HG02571 (cell line): ENCODE measurements around the gene ATMIN.

Source experiments
- ATAC-seq: cut with Tn5 transposase; IDR thresholded peaks from one replicate; pipeline ENCODE4 v1.9.1; 2021; ENCODE audit warnings: mild to moderate bottlenecking, moderate library complexity; ENCODE audit not compliant: unreplicated experiment

The ATMIN gene, protein sequence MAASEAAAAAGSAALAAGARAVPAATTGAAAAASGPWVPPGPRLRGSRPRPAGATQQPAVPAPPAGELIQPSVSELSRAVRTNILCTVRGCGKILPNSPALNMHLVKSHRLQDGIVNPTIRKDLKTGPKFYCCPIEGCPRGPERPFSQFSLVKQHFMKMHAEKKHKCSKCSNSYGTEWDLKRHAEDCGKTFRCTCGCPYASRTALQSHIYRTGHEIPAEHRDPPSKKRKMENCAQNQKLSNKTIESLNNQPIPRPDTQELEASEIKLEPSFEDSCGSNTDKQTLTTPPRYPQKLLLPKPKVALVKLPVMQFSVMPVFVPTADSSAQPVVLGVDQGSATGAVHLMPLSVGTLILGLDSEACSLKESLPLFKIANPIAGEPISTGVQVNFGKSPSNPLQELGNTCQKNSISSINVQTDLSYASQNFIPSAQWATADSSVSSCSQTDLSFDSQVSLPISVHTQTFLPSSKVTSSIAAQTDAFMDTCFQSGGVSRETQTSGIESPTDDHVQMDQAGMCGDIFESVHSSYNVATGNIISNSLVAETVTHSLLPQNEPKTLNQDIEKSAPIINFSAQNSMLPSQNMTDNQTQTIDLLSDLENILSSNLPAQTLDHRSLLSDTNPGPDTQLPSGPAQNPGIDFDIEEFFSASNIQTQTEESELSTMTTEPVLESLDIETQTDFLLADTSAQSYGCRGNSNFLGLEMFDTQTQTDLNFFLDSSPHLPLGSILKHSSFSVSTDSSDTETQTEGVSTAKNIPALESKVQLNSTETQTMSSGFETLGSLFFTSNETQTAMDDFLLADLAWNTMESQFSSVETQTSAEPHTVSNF

DNA sequence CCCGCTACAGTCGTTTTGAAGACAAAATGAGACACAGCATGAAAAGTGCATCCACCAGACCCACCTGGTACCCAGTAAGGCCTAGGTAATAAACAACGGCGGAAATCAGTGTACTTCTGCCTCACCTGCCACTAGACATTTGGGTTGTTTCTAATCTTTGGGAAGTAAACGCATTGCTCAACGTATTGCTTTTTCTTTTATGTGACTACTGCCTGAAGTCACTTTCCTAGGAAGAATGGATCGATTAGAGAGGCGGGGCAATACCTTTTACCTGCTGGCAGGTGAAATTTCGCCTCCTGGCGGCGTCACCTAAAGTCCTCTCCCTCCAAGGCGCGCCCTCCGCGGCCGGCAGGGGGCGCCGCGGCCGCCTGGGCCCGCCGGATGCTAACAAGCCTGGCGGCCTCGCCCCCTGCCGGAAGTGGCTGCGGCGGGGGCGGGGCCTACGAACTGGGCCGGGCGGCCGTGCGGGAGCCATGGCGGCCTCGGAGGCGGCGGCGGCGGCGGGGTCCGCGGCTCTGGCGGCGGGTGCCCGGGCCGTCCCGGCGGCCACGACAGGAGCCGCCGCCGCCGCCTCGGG, at the start of gene ATMIN:
Gene ATMIN, plus strand, starts transcription at position 445 of the 577 bp plus-strand sequence. Its CDS starts 29 bp downstream, at position 474.
- peak; percentile 89 for ATAC-seq

DNA sequence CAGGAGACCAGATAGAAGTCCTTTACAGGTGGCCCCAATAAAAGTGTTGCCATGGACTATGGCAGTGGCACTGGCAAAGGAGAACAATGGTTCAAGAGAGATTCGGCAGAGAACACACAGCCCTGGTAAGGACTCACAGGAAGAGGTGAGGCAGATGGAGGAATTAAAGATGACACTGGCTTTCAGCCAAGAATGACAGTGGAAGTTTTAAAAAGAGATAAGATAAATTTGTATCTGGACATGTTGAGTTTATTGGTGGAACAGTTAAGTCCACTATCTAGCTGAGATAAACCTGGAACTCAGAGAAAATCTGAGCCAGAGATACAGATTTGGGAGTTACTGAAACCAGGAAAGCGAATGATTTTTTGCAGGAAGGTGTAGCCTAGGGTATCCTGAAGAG, 49.1 kb upstream of the ATMIN start:
- ATAC-seq, result no peak

DNA sequence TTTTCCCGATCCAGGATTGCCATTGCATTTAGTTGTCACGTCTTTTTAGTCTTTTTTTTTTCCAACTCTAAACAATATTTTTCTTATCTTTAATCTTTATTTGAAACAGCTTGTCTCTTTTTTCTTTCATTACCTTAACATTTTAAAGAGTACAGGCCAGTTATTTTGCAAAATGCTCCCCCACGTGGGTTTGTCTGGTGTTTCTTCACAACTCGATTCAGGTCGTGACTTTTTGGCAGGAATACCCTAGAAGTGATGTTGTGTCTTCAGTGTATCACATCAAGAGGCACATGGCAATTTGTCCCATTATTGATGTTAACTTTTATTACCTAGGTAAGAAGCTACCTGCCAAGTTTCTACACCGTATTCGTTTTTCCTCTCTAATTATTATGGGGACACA, 46.9 kb upstream of the ATMIN start:
- no peak for ATAC-seq

DNA sequence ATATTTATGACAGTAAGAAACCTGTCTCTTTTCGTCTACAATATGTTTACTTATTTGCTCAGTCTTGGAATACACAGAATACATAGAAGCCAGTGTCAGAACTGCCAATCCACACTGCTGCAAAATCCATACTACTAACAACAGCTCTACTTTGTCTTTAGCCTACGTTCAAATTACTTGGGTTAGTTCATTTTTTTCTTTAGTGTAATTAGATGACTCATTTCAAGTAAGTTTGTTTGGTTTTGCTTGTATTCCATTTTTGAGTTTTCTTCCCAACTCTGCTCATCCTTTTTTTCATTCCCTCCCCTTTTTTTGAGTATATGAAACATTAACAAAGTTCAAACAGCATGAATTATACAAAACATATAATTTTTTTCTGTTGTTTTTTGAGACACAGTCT, 45.8 kb upstream of the ATMIN start:
- no peak for ATAC-seq

- no peak for ATAC-seq
Measured at GRCh38 chr16:80990577-80990976, 45.1 kb upstream of the ATMIN start.

DNA sequence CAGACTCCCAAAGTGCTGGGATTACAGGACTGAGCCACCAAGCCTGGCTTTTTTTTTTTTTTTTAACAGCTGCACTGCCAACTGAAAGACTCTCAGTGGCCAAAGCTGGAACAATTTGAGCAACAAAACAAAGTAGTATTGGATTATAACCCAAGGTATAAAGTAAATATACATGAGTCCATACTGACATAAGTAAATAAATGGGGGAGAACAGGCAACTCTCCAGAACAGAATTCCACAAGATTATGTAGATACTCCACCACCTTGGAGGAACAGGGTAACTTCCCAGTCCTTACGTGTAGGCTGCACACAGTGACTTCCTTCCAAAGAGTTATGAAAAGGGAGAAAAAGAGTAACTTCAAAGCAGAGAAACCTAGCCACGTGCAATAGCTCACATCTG, 44.7 kb upstream of the ATMIN start:
- no peak for ATAC-seq

GRCh38 chr16:80991792-80992430, 43.7 kb upstream of the ATMIN start:
- ATAC-seq, result no peak

DNA sequence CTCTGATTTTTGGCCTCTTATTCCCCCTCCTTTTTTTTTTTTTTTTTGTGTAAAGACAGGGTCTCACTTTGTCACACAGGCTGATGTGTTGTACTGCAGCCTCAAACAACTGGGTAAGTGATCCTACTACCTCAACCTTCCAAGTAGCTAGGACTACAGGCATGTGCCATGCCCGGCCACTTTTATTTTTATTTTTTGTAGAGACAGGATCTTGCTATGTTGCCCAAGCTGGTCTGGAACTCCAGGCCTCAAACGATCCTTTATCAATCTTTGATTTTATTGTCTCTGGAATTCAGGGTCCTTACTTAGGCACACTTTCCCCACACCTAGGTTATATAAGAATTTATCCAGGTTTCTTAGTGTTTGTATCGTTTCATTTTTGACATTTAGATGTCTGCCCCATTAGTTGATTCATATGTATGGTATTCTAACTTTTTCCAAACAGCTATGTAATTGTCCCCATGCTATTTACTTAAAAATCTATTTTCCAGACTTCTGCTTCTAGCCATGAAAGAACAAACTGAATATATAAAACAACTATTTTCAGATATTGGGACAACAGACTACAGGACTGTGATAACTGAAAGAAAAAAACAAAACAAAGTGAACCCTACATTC, 42.9 kb upstream of the ATMIN start:
- no peak for ATAC-seq

DNA sequence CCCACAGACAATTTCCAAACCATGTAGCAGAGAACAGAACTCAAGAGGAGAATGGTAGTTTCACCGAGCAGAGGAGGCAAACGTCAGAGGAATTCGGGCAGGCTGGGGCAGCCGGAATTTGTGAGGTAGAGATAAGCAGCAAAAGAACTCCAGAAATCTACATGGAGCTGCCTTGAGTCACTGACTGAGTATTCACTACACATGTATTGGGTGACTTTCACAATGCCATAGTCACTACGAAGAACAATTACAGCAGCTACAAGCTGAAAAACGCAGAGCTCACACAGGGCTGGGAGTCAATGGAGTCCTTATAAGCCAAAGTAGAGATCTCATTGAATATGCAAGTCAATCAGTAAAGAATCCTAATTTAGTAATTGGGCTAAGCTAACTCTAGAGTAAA, 42.3 kb upstream of the ATMIN start:
- no peak for ATAC-seq

DNA sequence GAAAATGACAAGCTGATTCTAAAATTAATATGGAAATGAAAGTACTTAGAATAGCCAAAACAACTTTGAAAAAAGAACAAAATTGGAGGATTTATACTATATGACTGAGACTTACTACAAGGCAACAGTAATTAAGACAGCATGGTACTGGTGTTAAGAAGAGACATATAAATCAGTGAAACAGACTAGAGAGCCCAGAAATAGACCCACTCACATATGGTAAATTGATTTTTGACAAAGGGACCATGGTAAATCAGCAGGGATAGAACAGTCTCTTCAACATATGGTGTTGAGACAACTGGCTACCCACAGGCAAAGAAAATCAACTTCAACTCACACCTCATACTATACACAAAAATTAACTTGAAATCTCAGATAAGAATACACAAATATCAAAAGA, 41.8 kb upstream of the ATMIN start:
- ATAC-seq, result no peak

GRCh38 chr16:80994451-80994850, 41.2 kb upstream of the ATMIN start:
- no peak for ATAC-seq

GRCh38 chr16:80996688-80997138, 38.9 kb upstream of the ATMIN start:
- ATAC-seq, result peak; percentile 29

DNA sequence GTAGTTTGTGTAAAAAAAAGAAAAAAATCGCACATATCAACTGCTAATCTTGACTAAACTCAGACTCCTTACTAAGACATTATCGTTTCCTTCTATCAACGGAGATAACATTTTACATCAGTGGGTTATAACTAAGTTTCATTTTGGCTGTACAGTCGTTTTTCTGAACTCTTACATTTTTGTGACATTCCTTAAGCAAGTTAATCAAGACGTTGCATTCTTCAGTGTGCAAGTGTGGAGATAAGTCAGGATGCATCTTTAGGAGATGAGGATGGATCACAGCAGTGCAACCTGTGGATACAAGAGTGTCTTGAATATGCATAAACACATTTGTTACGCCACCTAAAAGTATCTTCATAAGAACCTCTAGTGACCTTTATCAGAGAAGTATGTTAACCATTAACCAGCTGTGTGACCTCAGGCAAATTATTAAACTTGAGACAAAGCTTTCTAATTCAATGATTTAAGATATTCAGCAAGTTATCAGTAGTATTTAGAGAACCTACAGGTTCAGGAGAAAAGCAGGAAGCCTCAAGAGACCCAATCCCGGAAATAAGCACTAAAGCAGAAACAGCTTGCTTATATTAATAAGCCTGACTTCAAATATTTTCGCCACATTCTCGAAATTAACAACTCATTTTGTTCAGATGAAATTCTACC, 38.4 kb upstream of the ATMIN start:
- peak; percentile 44 for ATAC-seq

- no peak for ATAC-seq
Measured at GRCh38 chr16:80997964-80998620, 37.5 kb upstream of the ATMIN start.

GRCh38 chr16:81000873-81001272, 34.8 kb upstream of the ATMIN start:
- no peak for ATAC-seq

- ATAC-seq, result no peak
Measured at GRCh38 chr16:81001330-81001729, 34.3 kb upstream of the ATMIN start.

DNA sequence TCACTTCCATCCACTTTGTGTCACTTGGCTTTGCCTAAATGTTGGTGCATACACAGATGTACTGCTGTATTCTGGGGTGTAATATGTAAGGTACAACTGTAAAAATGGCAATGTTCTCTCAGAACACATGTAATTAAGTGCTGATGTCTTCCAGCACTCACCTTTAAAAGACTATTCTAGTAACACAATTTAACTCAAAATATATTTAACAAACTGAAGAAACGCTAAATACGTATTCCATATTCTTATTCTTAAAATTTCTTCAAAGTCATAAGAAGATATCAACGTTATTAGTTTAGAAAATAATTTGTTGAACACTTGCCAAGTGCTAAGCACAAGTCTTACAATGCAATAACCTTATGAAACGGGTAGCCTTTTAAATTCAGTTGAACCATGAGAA, 32.6 kb upstream of the ATMIN start:
- ATAC-seq, result no peak

GRCh38 chr16:81003610-81004460, 31.8 kb upstream of the ATMIN start:
- ATAC-seq, result no peak
